Measurements from ENCODE around the gene CTBP2. TPM values are rescaled to one million over a fixed set of nuclear protein-coding genes. Genes with fewer than 3 reads are reported as not detected.

Gene CTBP2
- total and polyA plus RNA-seq, 10 of the 15 experiments (the other 5 are each of a cell fraction or from before 2014, with no cell fraction given), result 0.02 to 0.72 (median 0.06) TPM; not detected in 2

GRCh38 chr10:125141150-125141859, 19.1 kb downstream of the CTBP2 start:
- intact Hi-C loops (cut with micrococcal nuclease; ENCODE audit: unreplicated experiment) (no loop called here), in situ Hi-C loops (cut with MboI) (no loop called here)
- Histone ChIP-seq H3K27ac (ENCODE audit: control insufficient read depth, insufficient read depth) (no peak overlapping the region), H3K36me3 (ENCODE audit: control insufficient read depth in 2 of 2, insufficient read depth in 2 of 2, low read length in 1 of 2) (no peaks in the 10 kb centered on the region), H3K4me2 (ENCODE audit: control insufficient read depth, insufficient read depth) (no peak overlapping the region), H3K27me3 (replicated peaks in 1 of 2; ENCODE audit: control insufficient read depth in 2 of 2, insufficient read depth in 2 of 2, low read length in 1 of 2) (no peaks in the 10 kb centered on the region), H3K79me2 (ENCODE audit: control insufficient read depth, insufficient read depth, low read length) (no peaks in the 10 kb centered on the region), H3K4me1 (ENCODE audit: control insufficient read depth, insufficient read depth, low read length) (no peaks in the 10 kb centered on the region), H4K20me1 (ENCODE audit: control insufficient read depth, insufficient read depth) (no peaks in the 10 kb centered on the region), H3K9ac (ENCODE audit: control insufficient read depth, insufficient read depth, low read length) (no peak overlapping the region), H3K9me3 (replicated peaks; ENCODE audit: control insufficient read depth, insufficient read depth, low read length) (no peaks in the 10 kb centered on the region), H2AFZ (ENCODE audit: control insufficient read depth, low read depth, low read length) (no peak overlapping the region), H3K4me3 (no peak overlapping the region)
- ChIA-PET POLR2A (no interaction called here), CTCF (no interaction called here), SMC1A (ENCODE audit: uncharacterized antibody, unreplicated experiment) (no interaction called here), RAD21 (ENCODE audit: unreplicated experiment) (no interaction called here)
- WGBS (ENCODE audit: insufficient coverage, insufficient replicate concordance, low lambda C conversion rate, missing lambda C conversion rate), result 47% methylated on average over 16 of the region's 16 CpGs
- TF ChIP-seq CEBPZ (IDR thresholded peaks at IDR 0.05; ENCODE audit: low read depth, low read length) (no peak), ZSCAN29 (IDR thresholded peaks at IDR 0.05) (no peak), EZH2 (IDR thresholded peaks at IDR 0.05; ENCODE audit: borderline replicate concordance, control insufficient read depth, low read depth, low read length) (no peak), HDGF (IDR thresholded peaks at IDR 0.05) (no peak), POLR2A (IDR thresholded peaks at IDR 0.05; ENCODE audit: low read depth, low read length) (no peak), SREBF1 (IDR thresholded peaks at IDR 0.05; ENCODE audit: low read length) (no peak), PAX8 (IDR thresholded peaks at IDR 0.05) (no peak), GATAD2B (conservative IDR thresholded peaks at IDR 0.05; ENCODE audit: low read depth) (no peak), E2F4 (IDR thresholded peaks at IDR 0.05; ENCODE audit: low read depth, low read length) (no peak), YBX1 (IDR thresholded peaks at IDR 0.05) (no peak), HDAC2 (IDR thresholded peaks at IDR 0.05) (no peak), IRF4 (IDR thresholded peaks at IDR 0.05; ENCODE audit: low read depth, low read length) (no peak), CBFB (IDR thresholded peaks at IDR 0.05; ENCODE audit: low read depth) (no peak)
- DNase-seq (ENCODE audit: low read depth, low spot score) (no peak), FAIRE-seq (no peak), ATAC-seq (no peak)
- BruUV-seq (replicated peaks), result no TSS peak

All from GM12878 (cell line).